ENCODE data around the gene EFNA5. TPM values are rescaled to one million over a fixed set of nuclear protein-coding genes. Genes with fewer than 3 reads are reported as not detected.

The EFNA5 gene
- total RNA-seq, 1 donor from 2014 or later, result 12.6 TPM

DNA sequence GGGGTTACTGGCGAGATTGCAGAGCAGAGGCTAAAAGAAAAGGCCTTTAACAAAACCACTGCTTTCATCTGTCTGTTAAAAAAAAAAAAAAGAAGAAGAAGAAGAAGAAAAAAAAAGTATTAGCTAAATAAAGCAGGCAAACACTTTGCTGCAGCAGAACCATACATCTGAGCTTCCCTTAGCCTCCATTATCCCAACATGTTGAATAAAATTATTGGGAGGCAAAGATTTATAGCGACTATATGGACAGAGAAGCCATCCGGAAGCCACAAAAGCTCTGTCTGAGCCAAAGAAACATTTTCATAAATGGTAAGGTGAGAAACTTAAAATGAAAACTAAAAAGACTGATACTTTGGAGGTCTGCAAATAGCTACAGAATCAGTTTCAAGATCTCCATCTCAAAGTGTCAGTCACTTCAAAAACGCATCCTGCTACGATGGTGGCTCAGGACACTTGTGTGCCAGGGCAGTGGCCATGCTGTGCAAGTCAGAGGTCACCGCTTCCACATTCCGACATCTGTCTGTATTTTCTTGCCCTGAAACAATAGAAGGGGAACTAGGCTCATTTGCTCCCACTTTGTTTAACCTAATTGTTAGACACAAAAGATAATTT is 9.6 kb downstream of the EFNA5 start:
- H3K27me3 ChIP-seq (ENCODE audit: control insufficient read depth, insufficient read depth, low read length), result no peaks in the 10 kb centered on the region
- TF ChIP-seq CTCF (IDR thresholded peaks at IDR 0.05; ENCODE audit: insufficient read depth, low read length, poor library complexity, severe bottlenecking), result no peak
- no peaks in the 10 kb centered on the region for H3K36me3 ChIP-seq (ENCODE audit: control insufficient read depth, insufficient read depth, low read length)
- DNase-seq (ENCODE audit: low read depth), result no peak
- no peak overlapping the region for H3K4me3 ChIP-seq (ENCODE audit: low read depth, low read length)

- DNase-seq (ENCODE audit: low read depth), result no peak
- no peak for TF ChIP-seq CTCF (IDR thresholded peaks at IDR 0.05; ENCODE audit: insufficient read depth, low read length, poor library complexity, severe bottlenecking)
- H3K27me3 ChIP-seq (ENCODE audit: control insufficient read depth, insufficient read depth, low read length), result no peaks in the 10 kb centered on the region
Observed at GRCh38 chr5:107658528-107658927, 12.2 kb downstream of the EFNA5 start.

GRCh38 chr5:107655831-107656230 is 14.9 kb downstream of the EFNA5 start:
- no peak overlapping the region for H3K4me3 ChIP-seq (ENCODE audit: low read depth, low read length)
- no peak for DNase-seq (ENCODE audit: low read depth)
- TF ChIP-seq CTCF (IDR thresholded peaks at IDR 0.05; ENCODE audit: insufficient read depth, low read length, poor library complexity, severe bottlenecking), result no peak

More at GRCh38 chr5:107658528-107658927, 12.2 kb downstream of the EFNA5 start:
- no peak overlapping the region for H3K4me3 ChIP-seq (ENCODE audit: low read depth, low read length)
- no peaks in the 10 kb centered on the region for H3K36me3 ChIP-seq (ENCODE audit: control insufficient read depth, insufficient read depth, low read length)

GRCh38 chr5:107654827-107655226 is 15.9 kb downstream of the EFNA5 start:
- DNase-seq (ENCODE audit: low read depth), result no peak
- H3K36me3 ChIP-seq (ENCODE audit: control insufficient read depth, insufficient read depth, low read length), result no peaks in the 10 kb centered on the region
- H3K4me3 ChIP-seq (ENCODE audit: low read depth, low read length), result no peak overlapping the region
- no peak for TF ChIP-seq CTCF (IDR thresholded peaks at IDR 0.05; ENCODE audit: insufficient read depth, low read length, poor library complexity, severe bottlenecking)
- H3K27me3 ChIP-seq (ENCODE audit: control insufficient read depth, insufficient read depth, low read length), result no peaks in the 10 kb centered on the region

More at GRCh38 chr5:107655831-107656230, 14.9 kb downstream of the EFNA5 start:
- Histone ChIP-seq H3K27me3 (ENCODE audit: control insufficient read depth, insufficient read depth, low read length) (no peaks in the 10 kb centered on the region), H3K36me3 (ENCODE audit: control insufficient read depth, insufficient read depth, low read length) (no peaks in the 10 kb centered on the region)

- Histone ChIP-seq H3K27me3 (ENCODE audit: control insufficient read depth, insufficient read depth, low read length) (no peaks in the 10 kb centered on the region), H3K36me3 (ENCODE audit: control insufficient read depth, insufficient read depth, low read length) (no peaks in the 10 kb centered on the region), H3K4me3 (ENCODE audit: low read depth, low read length) (no peak overlapping the region)
- TF ChIP-seq CTCF (IDR thresholded peaks at IDR 0.05; ENCODE audit: insufficient read depth, low read length, poor library complexity, severe bottlenecking), result no peak
- DNase-seq (ENCODE audit: low read depth), result no peak
Observed at GRCh38 chr5:107653685-107654084, 17.1 kb downstream of the EFNA5 start.
